CD4-positive, alpha-beta T cell treated with Interleukin-17A for 1 hour (primary cell): ENCODE results near the gene SPIN1.

Experiments
- DNase-seq: peaks from one replicate; pipeline ENCODE4 v3.0.0-alpha.2; 2020

SPIN1 gene

DNA sequence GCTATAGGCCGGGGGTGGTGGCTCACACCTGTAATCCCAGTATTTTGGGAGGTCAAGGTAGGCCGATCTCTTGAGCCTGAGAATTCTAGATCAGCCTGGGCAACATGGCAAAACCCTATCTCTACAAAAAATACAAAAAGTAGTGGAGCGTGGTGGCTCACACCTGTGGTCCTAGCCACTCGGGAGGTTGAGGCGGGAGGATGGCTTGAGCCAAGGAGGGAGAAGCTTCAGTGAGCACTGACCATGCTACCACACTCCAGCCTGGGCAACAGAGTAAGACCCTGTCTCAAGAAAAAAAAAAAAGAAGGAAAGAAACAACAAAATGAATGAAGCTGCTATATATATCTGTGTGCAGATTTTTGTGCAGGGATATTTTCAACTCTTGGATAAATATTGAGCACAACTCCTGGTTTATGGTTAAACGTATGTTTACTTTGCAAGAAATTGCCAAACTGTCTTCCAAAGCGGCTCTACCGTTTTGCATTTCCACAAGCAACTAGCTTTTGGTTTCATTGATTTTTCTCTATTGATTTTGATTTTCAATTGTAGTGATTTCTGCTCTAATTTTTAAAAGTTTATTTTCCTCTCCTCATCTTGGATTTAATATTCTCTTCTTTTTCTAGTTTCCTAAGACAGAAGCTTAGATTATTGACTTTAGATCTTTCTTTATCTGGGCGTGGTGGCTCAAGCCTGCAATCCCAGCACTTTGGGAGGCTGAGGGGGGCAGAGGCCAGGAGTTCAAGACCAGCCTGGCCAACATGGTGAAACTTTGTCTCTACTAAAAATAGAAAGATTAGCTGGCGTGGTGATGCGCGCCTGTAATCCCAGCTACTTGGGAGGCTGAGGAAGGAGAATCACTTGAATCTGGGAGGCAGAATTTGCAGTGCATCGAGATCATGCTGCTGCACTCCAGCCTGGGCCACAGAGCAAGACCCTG, 49.2 kb downstream of the SPIN1 start:
- DNase-seq = no peak

DNA sequence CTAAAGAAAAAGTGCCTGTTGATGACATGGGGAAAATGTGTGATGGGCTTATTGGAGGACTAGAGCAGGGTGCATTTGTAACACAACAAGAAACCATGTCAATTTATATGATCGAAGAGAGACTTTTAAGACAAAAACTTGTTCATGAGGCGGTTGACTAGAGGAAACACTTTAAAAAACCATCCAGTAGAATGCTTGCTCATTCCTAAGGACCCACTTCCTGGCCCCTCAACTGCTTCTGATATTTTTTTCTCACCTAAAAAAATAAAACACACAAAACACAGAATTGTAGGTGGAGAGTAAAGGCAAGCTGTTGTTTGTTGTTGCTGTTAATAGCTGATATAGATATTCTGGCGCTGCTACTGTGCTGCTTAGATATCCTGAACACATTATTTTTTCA, 50.6 kb downstream of the SPIN1 start:
- DNase-seq = no peak

DNA sequence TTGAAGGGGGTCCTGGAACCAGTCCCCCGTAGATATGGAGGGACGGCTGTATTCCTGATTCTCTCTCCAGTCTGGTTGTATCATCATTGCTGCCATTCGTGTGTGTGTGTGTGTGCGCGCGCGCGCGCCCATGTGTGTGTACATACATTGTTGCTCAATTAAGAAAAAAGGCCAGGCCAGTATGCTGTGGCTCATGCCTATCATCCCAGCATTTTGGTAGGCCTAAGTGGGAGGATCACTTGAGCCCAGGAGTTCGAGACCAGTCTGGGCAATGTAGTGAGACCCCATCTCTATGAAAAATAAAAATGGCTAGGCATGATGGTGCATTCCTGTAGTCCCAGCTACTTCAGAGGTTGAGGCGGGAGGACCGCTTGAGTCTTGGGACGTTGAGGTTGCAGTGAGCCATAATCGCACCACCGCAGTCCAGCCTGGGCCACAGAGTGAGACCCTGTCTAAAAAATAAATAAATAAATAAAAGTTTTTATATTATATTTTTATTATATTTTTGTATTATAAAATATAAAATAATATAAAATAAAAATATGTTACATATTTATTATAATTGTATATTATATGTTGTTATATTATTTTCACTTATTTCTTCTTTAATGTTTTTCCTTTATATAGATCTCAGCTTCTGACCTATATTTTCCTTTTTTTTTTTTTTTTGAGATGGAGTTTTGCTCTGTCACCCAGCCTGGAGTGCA, 53.2 kb downstream of the SPIN1 start:
- no peak for DNase-seq

DNA sequence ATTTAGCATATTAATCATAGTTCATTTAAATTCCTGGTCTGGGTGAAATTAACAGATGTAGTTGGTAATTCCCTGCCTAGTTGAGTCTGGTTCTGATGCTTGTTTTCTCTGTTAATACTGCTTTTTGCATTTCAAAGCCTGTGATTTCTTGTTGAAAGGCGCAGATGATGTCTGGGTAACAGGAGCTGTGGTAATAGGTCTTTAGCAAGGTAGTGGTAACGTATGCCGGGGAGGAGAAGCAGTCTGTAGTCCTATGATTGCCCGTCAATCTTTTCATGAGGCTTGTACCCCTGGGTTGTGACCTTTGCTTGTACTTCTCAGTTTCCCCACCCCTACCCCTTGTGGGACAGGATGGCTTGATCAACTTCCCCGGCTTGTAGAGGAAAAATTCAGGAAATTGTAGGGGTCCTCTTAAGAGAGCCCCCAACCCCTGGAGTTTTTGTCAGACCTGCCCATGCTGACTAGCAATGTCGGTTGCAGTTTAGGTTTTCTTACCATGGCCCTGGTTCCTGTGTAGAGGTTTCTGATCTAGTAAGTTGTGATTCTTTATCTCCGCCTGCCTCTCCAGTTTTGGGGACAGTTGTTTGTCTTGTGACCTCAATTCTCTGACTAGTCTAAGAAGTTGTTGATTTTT, 55.4 kb downstream of the SPIN1 start:
- no peak for DNase-seq

DNA sequence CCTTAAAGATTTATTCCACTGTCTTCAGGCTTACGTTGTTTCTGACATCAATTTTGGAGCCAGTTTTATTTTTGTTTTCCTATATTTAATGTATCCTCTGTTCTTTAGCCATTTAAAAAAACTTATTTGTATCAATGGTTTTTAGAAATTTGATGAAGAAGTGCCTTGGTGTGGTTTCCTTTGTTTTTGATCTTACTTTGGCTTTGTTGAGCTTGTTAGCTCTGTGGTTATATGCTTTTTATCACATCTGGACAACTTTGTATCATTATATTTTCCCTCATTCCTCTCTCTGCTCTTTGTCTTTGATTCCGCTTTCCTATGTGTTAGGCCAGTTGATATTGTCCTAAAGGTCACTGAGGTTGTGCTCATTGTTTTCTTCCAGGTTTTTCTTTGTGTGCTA, 58.5 kb downstream of the SPIN1 start:
- no peak for DNase-seq

DNA sequence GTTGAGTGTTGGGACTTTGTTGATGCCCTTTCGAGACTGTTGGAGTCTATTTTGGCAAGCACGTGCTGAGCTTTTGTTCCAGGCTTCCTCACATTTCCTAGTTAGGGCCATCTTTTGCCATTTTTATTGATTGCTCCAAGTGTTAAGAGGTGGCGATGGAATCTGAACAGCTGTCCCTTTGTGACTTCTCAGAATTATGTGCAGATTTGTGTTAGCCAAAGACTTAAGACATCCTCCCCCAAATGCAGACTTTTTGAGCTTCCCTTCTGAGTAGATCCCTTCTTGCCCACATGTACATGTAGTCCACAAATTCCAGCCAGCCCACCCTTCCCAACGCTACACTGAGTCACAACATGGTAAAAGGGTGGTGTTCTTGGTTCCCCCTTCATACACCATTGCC, 59.2 kb downstream of the SPIN1 start:
- no peak for DNase-seq

DNA sequence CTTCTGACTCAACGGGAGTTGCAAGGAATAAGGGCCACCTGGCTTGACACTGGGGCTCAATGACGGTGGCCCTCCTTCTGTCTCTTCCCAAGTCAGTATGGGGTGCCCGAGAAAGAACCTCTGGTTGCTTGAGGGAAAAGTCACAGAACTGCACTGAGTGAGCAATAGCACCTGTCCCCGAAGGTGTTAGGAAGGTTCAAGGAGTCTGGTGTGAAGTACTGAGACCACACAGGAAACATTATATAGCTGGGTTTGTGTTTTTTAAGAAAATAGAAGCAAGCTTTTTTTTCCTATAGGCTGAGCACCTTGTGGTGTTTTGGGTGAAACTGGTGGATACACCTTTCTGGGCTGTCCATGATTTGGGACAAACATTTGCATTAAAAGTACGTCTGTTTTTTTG, 62.9 kb downstream of the SPIN1 start:
- DNase-seq = no peak

DNA sequence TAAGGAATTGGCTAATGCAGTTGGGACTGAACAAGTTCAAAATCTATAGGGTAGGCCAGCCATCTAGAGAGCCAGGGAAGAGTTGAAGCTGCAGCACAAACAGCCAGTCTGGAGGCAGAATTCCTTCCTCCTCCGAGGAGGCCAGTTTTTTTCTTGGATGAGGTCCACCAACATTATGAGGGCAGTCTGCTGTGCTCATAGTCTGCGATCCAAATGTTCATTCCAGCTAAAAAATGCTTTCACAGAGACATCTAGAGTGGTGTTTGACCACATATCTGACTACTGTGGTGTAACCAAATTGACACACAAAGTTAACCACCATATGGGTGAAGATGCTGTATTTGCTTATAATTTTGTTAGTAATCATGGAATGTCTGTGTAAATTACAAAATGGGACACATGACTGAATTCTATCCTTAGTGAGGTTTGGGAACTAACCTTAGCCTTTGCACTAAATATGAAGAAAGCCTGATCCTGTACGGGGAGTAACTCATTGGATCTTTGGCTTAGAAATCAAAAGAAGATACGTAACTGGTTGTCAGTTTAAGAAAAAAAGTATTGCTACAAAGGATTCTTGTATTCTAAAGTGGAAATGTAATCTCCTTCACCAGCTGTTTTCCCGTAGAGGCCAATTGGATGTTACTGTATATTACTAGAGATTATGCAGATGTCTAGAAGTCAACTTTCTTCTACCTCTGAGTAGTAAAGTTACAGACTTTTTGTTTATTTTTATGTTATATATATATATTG, 70.6 kb downstream of the SPIN1 start:
- DNase-seq = no peak

DNA sequence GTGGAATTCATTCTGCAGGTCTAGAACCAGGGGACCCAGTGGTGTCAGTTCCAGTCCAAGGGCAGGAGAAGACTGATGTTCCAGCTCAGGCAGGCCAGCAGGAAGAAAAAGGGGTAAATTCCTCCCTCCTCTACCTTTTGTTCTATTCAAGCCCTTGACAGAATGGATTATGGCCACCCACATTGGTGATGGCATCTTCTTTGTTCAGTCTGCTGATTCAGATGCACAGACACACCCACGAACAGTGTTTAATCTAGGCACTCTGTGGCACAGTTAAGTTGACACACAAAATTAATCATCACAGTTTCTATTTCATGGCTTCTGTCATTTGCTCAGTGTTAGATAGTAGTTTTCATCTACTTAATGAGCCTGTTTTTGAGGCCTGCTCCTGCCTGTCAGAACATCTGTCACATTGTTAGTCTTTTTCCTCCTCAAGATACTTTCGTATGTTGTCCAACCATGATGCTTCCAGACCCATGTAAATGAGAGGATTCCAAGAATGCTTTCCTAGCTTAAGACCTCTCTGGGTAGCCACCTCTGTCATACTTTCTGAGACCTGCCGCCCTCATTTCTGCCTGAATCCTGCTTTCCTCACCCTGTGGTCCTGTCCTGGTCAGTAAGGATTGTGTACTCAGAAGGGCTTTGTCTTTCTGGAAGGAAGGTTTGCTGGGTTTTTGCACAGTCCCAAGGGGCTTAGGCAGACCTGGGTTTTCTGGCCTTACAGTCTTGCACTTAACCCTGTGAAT, 72.5 kb downstream of the SPIN1 start:
- DNase-seq = no peak

DNA sequence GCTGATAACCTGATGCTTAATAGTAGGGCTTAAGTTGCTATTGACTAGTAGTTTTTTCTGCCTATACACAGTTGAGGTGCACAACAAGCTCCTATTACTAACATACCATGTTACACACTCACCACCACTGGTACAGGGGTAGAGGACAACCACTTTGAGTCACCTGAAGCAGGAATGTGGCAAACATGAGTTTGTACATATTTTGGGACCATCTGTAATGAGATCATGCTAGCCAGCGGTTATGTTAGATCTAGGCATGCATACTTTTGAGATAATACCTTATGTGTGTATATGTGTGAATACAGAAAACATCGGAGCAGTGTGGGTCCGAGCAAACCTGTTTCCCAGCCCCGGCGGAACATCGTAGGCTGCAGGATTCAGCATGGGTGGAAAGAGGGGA, 73.9 kb downstream of the SPIN1 start:
- DNase-seq = no peak

DNA sequence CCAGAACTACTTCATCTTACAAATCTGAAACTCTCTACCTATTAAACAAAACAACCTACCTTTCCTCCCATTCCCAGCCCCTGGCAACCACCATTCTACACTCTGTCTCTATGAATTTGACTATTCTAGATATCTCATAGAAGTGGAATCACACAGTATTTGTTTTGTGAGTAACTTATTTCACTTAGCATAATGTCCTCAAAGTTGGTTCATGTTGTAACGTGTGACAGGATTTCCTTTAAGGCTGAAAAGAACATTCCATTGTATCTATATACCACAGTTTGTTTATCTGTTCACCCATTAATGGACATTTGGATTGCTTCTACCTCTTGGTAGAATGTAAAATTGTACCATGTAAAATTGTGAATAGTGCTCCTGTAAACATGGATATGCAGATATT, 76.6 kb downstream of the SPIN1 start:
- DNase-seq = no peak

DNA sequence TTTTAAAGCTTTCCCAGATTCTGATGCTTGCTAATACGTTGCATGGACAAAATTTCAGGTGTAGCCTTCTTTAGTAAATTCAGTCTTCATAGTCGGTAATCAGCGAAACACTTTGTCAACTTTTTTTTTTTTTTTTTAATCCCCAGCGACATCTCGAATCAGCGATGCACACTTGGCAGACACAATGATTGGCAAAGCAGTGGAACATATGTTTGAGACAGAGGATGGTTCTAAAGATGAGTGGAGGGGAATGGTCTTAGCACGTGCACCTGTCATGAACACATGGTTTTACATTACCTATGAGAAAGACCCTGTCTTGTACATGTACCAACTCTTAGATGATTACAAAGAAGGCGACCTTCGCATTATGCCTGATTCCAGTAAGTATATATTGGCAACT, 80.0 kb downstream of the SPIN1 start:
- DNase-seq = no peak

DNA sequence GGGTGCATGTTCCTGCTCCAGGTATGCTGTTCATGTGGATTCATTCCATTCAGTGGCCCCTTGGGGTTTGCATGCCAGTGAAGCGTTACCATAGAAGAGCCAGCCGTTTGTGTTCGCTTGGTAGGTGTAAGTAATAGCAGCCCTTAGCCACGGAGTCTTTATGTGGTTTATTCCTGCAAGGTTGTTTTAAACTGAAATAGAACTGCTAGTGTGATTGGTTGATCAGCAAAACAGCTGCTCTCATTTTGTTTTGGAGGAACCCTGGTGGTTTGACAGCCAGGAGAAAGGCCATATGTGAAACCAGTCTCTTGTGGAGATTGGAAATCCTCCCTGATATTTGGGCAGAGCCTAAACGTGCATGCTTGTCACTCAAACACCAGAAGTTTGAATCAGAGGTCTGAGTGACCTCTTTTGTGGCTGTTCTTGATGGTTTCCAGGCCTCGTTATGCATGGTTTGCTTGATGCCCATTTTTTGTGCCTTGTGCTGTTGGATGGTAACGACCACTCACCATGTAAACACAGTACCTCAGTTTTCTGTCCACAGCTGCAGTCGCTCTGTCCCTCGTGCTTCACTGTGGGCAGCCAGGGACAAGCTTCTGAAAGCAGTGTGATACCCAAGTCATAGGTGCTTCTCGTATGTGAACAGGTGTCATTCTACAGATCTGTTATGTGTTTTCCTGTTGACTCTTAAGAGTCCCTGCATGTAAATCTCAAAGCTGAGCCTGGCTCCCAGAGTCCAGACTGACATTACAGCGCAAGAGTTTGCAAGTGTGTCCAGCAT, 88.4 kb downstream of the SPIN1 start:
- DNase-seq = no peak

DNA sequence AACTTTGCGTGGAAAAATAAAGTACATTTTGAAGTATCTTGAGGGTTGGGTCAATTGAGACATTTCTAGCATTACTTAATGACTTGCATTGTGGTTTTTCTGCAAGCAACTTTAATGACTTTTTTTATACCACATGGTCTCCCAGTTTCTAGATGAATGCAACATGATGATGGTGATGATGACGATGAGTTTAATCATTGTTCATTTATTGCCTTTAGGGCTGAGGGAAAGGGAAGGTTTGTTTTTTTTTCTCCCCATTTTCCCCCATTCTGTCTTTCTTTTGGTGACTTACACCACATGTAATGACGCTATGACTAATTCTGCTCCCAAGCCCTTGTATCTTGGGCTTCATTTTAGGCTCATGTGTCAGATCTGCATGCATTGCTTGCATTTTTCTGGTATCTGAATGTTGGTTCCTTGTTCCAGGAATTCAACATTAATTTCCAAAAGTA, 89.1 kb downstream of the SPIN1 start:
- DNase-seq = no peak

DNA sequence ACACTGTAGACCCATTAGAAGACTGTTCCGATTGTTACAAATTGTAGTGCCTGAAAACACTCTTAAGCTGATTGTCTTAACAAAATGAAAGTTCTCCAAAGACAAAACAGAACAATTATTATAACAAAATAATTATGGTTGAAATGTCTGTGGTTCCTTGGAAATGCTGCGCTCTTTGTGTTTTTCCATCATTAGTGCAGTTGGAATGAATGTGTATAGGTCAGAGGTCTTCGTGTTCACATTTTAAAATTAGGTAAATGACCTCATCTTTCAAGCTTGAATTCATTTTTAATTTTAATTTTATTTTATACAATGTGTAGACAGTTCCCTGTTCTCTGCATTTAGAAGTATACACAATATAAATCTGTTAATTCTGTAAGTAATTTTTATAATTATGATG, 90.0 kb downstream of the SPIN1 start:
- no peak for DNase-seq

DNA sequence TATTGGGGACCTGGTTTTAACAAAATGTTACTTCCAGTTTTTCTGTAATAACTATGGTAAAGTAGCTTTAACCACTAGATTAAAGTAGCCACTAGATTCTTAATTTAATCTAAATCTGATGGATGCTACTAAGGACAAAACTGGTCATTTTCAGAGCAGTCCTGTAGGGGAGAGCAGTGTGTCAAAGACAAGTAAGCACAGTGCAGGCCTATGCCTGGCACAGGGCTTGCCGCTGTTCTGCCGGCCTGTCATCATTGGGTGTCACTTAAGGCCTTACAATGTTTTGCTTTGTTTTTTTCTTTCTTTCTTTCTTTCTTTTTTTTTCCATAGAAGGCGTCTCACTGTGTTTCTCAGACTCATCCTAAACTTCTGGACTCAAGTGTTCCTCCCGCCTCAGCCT, 93.7 kb downstream of the SPIN1 start:
- no peak for DNase-seq

DNA sequence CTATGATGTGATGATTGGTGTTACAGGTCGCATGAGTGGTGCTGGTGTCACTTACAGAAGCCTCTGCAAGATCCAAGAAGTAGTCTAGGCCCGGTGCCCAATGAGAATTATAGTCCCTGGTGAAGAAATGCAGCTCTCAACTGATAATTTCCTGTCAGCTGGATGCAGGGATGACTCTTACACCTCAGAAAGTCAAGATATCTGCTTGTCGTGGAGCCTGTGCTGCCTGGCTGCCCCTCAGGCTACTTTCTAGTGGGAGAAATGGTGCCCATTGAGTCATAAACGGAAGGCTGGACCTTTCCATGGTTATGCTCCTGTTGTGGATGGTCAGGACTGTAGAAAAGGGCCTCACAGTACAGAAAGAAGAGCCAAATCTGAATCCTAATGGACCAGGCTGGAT, 99.9 kb downstream of the SPIN1 start:
- DNase-seq = no peak

DNA sequence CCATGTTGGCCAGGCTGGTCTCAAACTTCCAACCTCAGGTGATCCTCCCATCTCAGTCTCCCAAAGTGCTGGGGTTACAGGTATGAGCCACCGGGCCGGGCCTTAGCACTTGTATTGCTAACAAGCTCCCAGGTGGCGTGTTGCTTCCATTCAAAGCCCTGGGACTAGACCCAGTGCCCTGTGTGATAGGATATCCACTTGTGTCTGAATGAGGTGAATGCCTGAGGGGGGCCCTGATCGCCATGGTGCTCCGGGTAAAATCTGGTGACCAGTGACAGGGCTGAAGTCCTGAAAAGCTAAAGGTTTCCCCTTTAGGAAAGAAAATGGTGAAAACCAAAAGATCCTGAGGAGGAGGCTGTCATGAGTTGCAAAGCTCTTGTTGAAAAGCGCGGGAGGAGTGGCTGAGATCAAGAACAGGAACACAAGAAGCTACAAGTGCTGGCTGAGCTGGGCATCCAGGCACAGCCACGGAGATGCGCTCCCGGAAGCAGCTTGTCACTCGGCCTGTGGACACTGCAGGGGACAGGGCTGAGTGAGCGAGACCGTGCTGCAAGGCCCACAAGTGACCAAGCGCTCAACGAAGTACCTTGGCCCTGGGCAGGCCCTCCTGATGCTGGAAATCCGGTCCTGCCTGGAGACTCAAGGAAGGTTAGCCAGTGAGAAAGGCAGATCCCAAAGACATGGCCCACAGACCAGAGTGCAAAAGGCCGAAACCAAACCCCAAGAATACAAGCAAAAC, 106.9 kb downstream of the SPIN1 start:
- DNase-seq = no peak

DNA sequence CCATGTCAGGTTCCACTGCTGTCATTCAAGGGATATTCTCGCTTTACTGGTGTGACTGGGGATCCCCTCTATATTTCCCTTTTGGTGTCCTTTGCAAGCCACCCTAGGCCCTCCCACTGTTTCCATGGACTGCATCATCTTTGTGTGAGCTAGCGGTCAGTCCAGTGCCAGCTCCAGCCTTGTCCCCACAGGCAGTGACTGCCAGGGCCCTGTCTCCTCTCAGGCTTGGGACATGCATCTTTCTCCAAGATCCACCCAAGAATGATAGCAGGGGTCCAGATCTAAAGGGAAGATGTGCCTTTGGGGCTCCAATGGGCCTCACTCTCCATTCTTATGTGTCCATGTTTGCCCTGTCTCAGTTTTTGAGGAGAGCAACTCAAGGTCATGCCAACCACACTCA, 109.0 kb downstream of the SPIN1 start:
- no peak for DNase-seq

DNA sequence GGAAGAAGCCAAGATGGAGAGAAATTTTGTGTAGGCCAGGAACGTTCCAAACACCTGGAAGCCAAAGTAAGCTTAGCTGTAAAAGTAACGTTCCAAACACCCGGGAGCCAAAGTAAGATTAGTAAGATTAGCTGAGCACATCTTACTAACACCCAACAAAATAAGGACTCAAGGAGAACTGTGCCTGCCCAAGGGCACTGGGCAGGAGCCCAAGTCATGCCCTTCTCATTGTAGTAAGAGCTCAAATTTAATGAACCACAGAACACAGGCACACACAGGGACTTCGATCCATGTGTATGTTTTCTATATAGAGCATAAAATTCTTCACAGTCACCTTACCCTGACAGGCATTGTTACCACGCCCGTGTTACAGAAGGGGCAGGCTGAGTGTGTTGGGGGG, 110.6 kb downstream of the SPIN1 start:
- no peak for DNase-seq

DNA sequence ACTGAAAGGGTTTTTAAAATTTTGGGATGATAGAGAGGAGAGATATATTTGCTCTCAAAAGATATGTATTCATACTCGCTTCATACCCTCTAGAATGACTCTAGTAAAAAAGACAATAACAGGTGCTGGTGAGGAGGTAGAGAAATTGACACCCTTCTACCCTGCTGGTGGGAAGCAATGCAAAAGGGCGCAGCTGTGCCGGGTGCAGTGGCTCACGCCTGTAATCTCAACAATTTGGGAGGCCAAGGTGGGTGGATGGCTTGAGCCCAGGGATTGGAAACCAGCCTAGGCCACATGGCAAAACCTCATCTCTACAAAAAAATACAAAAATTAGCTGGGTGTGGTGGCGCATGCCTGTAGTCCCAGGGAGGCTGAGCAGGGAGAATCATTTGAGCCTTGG, 112.8 kb downstream of the SPIN1 start:
- no peak for DNase-seq
